ENCODE measurements around the gene SLC6A4. TPM values are rescaled to one million over a fixed set of nuclear protein-coding genes. Genes with fewer than 3 reads are reported as not detected.

The SLC6A4 gene
- total RNA-seq, 1 experiment from 2014 or later: 0.02 TPM

DNA sequence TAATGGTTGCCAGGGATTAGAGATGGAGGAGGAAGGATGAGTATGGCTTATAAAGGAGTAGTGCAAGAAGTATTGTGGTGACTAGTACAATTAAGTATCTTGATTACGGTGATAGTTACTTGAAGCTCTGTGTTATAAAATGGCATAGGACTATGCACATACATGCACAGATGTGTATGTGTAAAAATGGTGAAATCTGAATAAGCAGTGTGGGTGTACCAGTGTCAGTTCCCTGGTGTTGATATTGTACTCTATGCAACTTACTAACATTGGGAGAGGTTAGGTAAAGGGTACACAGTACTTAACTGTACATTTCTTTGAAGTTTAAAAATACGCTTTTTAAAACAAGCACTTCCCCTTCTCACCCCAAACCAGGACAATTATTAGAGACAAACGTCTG is 70.3 kb downstream of the SLC6A4 start:
- H3K36me3 Mint-ChIP-seq (ENCODE audit: insufficient read depth in 1 of 3, low read depth in 3 of 3): peaks cover 3 to 16% (median 11%) of the 10 kb centered on the region in 3 experiments
- no peak for TF ChIP-seq CTCF (conservative IDR thresholded peaks at IDR 0.05)
- Histone ChIP-seq H3K23ac (ENCODE audit: insufficient read length, low read depth, low read length) (no peak overlapping the region), H3K23me2 (ENCODE audit: insufficient read length, low read depth, low read length, poor library complexity, severe bottlenecking) (no peaks in the 10 kb centered on the region), H2BK5ac (ENCODE audit: insufficient read length, low read length) (no peak overlapping the region), H2BK12ac (ENCODE audit: insufficient read length, low read depth, low read length) (no peak overlapping the region), H2BK20ac (ENCODE audit: low read depth, low read length, poor library complexity, severe bottlenecking) (no peak overlapping the region), H3T11ph (ENCODE audit: low read length) (no peak overlapping the region), H3K4me2 (ENCODE audit: insufficient read depth, insufficient read length, low read length) (no peak overlapping the region), H4K91ac (ENCODE audit: insufficient read length, low read depth, low read length) (no peak overlapping the region), H3K27ac (ENCODE audit: insufficient read length, low read depth, low read length) (no peak overlapping the region), H3K79me1 (ENCODE audit: insufficient read depth, low read depth, low read length, poor library complexity, severe bottlenecking) (no peaks in the 10 kb centered on the region), H3K56ac (ENCODE audit: insufficient read length, low read depth, low read length) (no peak overlapping the region), H3K18ac (ENCODE audit: insufficient read length, low read depth, low read length) (no peak overlapping the region), H3K9ac (ENCODE audit: extremely low read depth, insufficient read length, low read length) (no peak overlapping the region), H3K27me3 (ENCODE audit: insufficient read depth, low read length) (no peaks in the 10 kb centered on the region), H3K79me2 (ENCODE audit: insufficient read depth, low read length) (no peaks in the 10 kb centered on the region; the same call in 1 of the 2 replicates), H4K8ac (replicated peaks; ENCODE audit: insufficient read length, low read depth, low read length) (no peak overlapping the region), H3K4me1 (ENCODE audit: insufficient read depth, low read length) (no peaks in the 10 kb centered on the region), H3K14ac (ENCODE audit: insufficient read depth, low read length) (no peak overlapping the region), H4K5ac (ENCODE audit: insufficient read length, low read depth, low read length) (no peak overlapping the region), H3K9me3 (ENCODE audit: control insufficient read depth, low read depth, low read length) (no peaks in the 10 kb centered on the region), H2AFZ (ENCODE audit: low read length) (no peak overlapping the region), H2BK120ac (ENCODE audit: low read depth, low read length, poor library complexity, severe bottlenecking) (no peak overlapping the region), H2BK15ac (ENCODE audit: low read depth, low read length) (no peak overlapping the region), H3K4ac (ENCODE audit: low read depth, low read length) (no peak overlapping the region), H2AK5ac (ENCODE audit: insufficient read length, low read length) (no peak overlapping the region), H4K20me1 (ENCODE audit: control insufficient read depth, insufficient read depth, insufficient read length) (no peaks in the 10 kb centered on the region)
- H3K27ac Mint-ChIP-seq: no peak overlapping the region
- no peak overlapping the region for H3K4me3 Mint-ChIP-seq
- WGBS (ENCODE audit: extremely low coverage, insufficient read length, low lambda C conversion rate): no CpG with 5 or more reads among the region's 3 CpGs
- no peak for DNase-seq
- no peaks in the 10 kb centered on the region for H3K9me3 Mint-ChIP-seq
- H3K27me3 Mint-ChIP-seq (ENCODE audit: low read depth): no peaks in the 10 kb centered on the region
- H3K4me1 Mint-ChIP-seq: 0 out of 4 replicates have a peak, but pooled peaks cover 0 to 3% of the 10 kb centered on the region in 2 experiments

Measured in H9 (cell line).